Activated naive CD4-positive, alpha-beta T cell treated with anti-CD3 and anti-CD28 coated beads for 36 hours (primary cell): Measurements from ENCODE around the gene CCDC181. TPM values are rescaled to one million over a fixed set of nuclear protein-coding genes. Genes with fewer than 3 reads are reported as not detected.

Source experiments
- CTCF ChIA-PET: fragments of 350-600 bp; sonication (Branson Sonifier 250); formaldehyde crosslinking; loops from one replicate; lab custom pipeline; 2021; ENCODE audit warnings: antibody characterized with exemption; lab: Charles Lee
- DNase-seq: peaks from one replicate; pipeline ENCODE4 v3.0.0-alpha.2; 2020
- H3K27ac Mint-ChIP-seq: one replicate; pipeline ENCODE4 v1.8.0; 2021; ENCODE audit warnings: mild to moderate bottlenecking, mixed read lengths
- H3K27me3 Mint-ChIP-seq: one replicate; pipeline ENCODE4 v1.8.0; 2021; ENCODE audit warnings: low read depth, mixed read lengths
- H3K36me3 Mint-ChIP-seq: one replicate; pipeline ENCODE4 v1.8.0; 2021; ENCODE audit warnings: low read depth, mixed read lengths
- H3K4me1 Mint-ChIP-seq: one replicate; pipeline ENCODE4 v1.8.0; 2021; ENCODE audit warnings: low read depth, mixed read lengths
- H3K4me3 Mint-ChIP-seq: one replicate; pipeline ENCODE4 v1.8.0; 2021; ENCODE audit warnings: mild to moderate bottlenecking, moderate library complexity, mixed read lengths
- H3K9me3 Mint-ChIP-seq: one replicate; pipeline ENCODE4 v1.8.0; 2021; ENCODE audit warnings: mixed read lengths
- intact Hi-C: fragments of 100-400 bp; cut with micrococcal nuclease; formaldehyde crosslinking; loops from one replicate; pipeline ENCODE4 v1.15.1; 2023
- total RNA-seq, 2 experiments: library from RNA; stranded (reverse); gene quantifications; one replicate each; pipeline ENCODE4 v1.2.3, GENCODE V29; 2021

Gene CCDC181
- total RNA-seq, 2 experiments from 2014 or later = 0.17 TPM; not detected in 1

- Mint-ChIP-seq H3K27ac (no peak overlapping the region), H3K36me3 (no peaks in the 10 kb centered on the region), H3K4me3 (no peak overlapping the region), H3K4me1 (peaks cover 32% of the 10 kb centered on the region), H3K9me3 (no peaks in the 10 kb centered on the region), H3K27me3 (no peaks in the 10 kb centered on the region)
- no peak for DNase-seq
- intact Hi-C loops = no loop called here
- CTCF ChIA-PET = interaction anchor here (0.6 to 1.9 kb wide), 3 partner anchors 10 to 757 kb away, joined by 3 to 4 read pairs (median 4); no protein-coding TSS in a partner anchor
Measured at GRCh38 chr1:169360415-169360814, 66.9 kb downstream of the CCDC181 start.

- CTCF ChIA-PET = interaction anchor here (0.6 to 4.0 kb wide), 28 partner anchors 9 to 1006 kb away, joined by 3 to 31 read pairs (median 3); no protein-coding TSS in a partner anchor
- Mint-ChIP-seq H3K36me3 (no peaks in the 10 kb centered on the region), H3K4me1 (peaks cover 9% of the 10 kb centered on the region), H3K27ac (no peak overlapping the region), H3K27me3 (no peaks in the 10 kb centered on the region), H3K9me3 (no peaks in the 10 kb centered on the region), H3K4me3 (no peak overlapping the region)
- intact Hi-C loops = loop anchor here (1.0 to 2.0 kb wide), 5 partner anchors 242 to 1006 kb away; partner anchors contain the start of gene ATP1B1
- peak; percentile 31 for DNase-seq
Measured at GRCh38 chr1:169348383-169349036, 78.8 kb downstream of the CCDC181 start.

GRCh38 chr1:169347688-169348382 is 79.4 kb downstream of the CCDC181 start:
- CTCF ChIA-PET = interaction anchor here (0.6 to 4.0 kb wide), 24 partner anchors 10 to 1005 kb away, joined by 3 to 31 read pairs (median 4); no protein-coding TSS in a partner anchor
- no peak overlapping the region for H3K27ac Mint-ChIP-seq
- H3K4me3 Mint-ChIP-seq = no peak overlapping the region

GRCh38 chr1:169346036-169346589 is 81.2 kb downstream of the CCDC181 start:
- no peaks in the 10 kb centered on the region for H3K4me1 Mint-ChIP-seq
- CTCF ChIA-PET = interaction anchor here (1.0 kb wide), 1 partner anchor 743 kb away, joined by 3 read pairs; no protein-coding TSS in a partner anchor
- no peaks in the 10 kb centered on the region for H3K27me3 Mint-ChIP-seq
- no peaks in the 10 kb centered on the region for H3K9me3 Mint-ChIP-seq
- H3K4me3 Mint-ChIP-seq = no peak overlapping the region
- intact Hi-C loops = no loop called here
- H3K27ac Mint-ChIP-seq = no peak overlapping the region
- H3K36me3 Mint-ChIP-seq = no peaks in the 10 kb centered on the region
- DNase-seq = no peak

More at GRCh38 chr1:169347688-169348382, 79.4 kb downstream of the CCDC181 start:
- Mint-ChIP-seq H3K27me3 (no peaks in the 10 kb centered on the region), H3K9me3 (no peaks in the 10 kb centered on the region), H3K36me3 (no peaks in the 10 kb centered on the region), H3K4me1 (peaks cover 9% of the 10 kb centered on the region)
- DNase-seq = no peak
- intact Hi-C loops = loop anchor here (1.0 to 2.0 kb wide), 5 partner anchors 241 to 1006 kb away; partner anchors contain the start of gene ATP1B1

GRCh38 chr1:169345511-169345910 is 81.8 kb downstream of the CCDC181 start:
- Mint-ChIP-seq H3K9me3 (no peaks in the 10 kb centered on the region), H3K27me3 (no peaks in the 10 kb centered on the region), H3K36me3 (no peaks in the 10 kb centered on the region), H3K27ac (no peak overlapping the region), H3K4me3 (no peak overlapping the region), H3K4me1 (peaks cover 1% of the 10 kb centered on the region)
- DNase-seq = no peak
- CTCF ChIA-PET = interaction anchor here (1.0 kb wide), 1 partner anchor 742 kb away, joined by 3 read pairs; no protein-coding TSS in a partner anchor
- intact Hi-C loops = no loop called here

Other genes with a start within 250 kb of the CCDC181 start
- gene NME7, start 59.7 kb downstream of the CCDC181 start, total RNA-seq = 1 to 10 TPM; 7.1 to 8.5 TPM
- 1 to 10 TPM; 5.6 to 6.0 TPM for gene BLZF1, start 59.3 kb downstream of the CCDC181 start, total RNA-seq
- 1 to 10 TPM; 3.2 to 3.6 TPM for gene SLC19A2, start 58.5 kb upstream of the CCDC181 start, total RNA-seq
- 10 to 100 TPM; 58.6 to 59.1 TPM for gene F5, start 159.0 kb upstream of the CCDC181 start, total RNA-seq
- 1 to 10 TPM; 2.4 to 2.6 TPM for gene SELP, start 202.7 kb upstream of the CCDC181 start, total RNA-seq